Measurements from ENCODE around the gene ABCB1.

GRCh38 chr7:87463982-87464381, 136.7 kb downstream of the ABCB1 start:
- no peak for TF ChIP-seq EZH2phosphoT487 (IDR thresholded peaks at IDR 0.05)
- no peak for TF ChIP-seq CTCF (IDR thresholded peaks at IDR 0.05)
- no peak for TF ChIP-seq EZH2 (IDR thresholded peaks at IDR 0.05)
